ENCODE results near the gene CAMSAP1.

DNA sequence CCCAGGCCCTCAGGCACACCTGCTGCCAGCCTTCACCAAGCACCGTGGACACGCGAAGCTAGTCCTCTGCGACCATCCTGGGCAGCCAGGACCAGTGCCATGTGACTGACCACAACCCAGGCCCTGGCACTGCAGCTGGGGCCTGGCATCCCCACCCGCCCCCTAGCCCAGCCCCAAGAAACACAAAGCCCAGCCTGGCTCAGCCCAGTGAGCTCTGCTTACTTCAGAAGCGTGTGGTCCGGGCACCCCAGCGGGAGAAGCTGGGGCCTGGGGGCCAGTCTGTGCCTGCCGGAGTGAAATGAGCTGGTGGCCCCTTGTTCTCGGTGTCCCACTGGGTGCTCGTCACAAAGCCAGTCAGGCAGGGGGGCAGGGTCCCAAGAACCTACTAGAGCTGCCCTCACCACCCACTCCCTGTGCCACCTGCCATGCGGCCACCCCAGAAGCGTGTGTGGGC lies 117.5 kb downstream of the CAMSAP1 start:
- TF ChIP-seq, protein P1, sequence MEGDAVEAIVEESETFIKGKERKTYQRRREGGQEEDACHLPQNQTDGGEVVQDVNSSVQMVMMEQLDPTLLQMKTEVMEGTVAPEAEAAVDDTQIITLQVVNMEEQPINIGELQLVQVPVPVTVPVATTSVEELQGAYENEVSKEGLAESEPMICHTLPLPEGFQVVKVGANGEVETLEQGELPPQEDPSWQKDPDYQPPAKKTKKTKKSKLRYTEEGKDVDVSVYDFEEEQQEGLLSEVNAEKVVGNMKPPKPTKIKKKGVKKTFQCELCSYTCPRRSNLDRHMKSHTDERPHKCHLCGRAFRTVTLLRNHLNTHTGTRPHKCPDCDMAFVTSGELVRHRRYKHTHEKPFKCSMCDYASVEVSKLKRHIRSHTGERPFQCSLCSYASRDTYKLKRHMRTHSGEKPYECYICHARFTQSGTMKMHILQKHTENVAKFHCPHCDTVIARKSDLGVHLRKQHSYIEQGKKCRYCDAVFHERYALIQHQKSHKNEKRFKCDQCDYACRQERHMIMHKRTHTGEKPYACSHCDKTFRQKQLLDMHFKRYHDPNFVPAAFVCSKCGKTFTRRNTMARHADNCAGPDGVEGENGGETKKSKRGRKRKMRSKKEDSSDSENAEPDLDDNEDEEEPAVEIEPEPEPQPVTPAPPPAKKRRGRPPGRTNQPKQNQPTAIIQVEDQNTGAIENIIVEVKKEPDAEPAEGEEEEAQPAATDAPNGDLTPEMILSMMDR (IDR thresholded peaks at IDR 0.05; ENCODE audit: low read depth, low read length), result no peak
- TF ChIP-seq EZH2phosphoT487 (IDR thresholded peaks at IDR 0.05; ENCODE audit: low read depth), result no peak

Data from OCI-LY3 (cell line).